Stomach (tissue), 9 donors: ENCODE measurements around the gene SP5. TPM values are rescaled to one million over a fixed set of nuclear protein-coding genes. Genes with fewer than 3 reads are reported as not detected.

ENCODE experiments used
- DNase-seq, 2 donors: peaks; one replicate each; pipeline versions ENCODE4 v3.0.0 to v3.0.0-alpha.2; 2013 to 2019
- H3K27ac ChIP-seq, 5 donors: fragments of 200-600 bp in 4 of 5; sonication (generic) in 4 of 5; one replicate each; pipeline ENCODE4 v1.5.1; 2013 to 2019; ENCODE audit warnings: mild to moderate bottlenecking in 1 of 5, moderate library complexity in 1 of 5
- H3K27me3 ChIP-seq, 3 donors: fragments of 200-600 bp; sonication (generic); one replicate each; pipeline ENCODE4 v1.5.1; 2017 to 2019; ENCODE audit warnings: mixed run types in 1 of 3
- H3K36me3 ChIP-seq, 4 donors: fragments of 200-600 bp; sonication (generic); 1 replicate in 3 of 4; 2 replicates in 1 of 4; pipeline ENCODE4 v1.5.1; 2016 to 2019
- H3K4me1 ChIP-seq, 4 donors: fragments of 200-600 bp; sonication (generic); one replicate each; pipeline ENCODE4 v1.5.1; 2016 to 2019
- H3K4me3 ChIP-seq, 4 donors: fragments of 200-600 bp; sonication (generic) in 3 of 4; one replicate each; pipeline ENCODE4 v1.5.1; 2016 to 2019; ENCODE audit warnings: mild to moderate bottlenecking in 1 of 4
- H3K9me3 ChIP-seq, 4 donors: fragments of 200-600 bp; sonication (generic); one replicate each; pipeline ENCODE4 v1.5.1; 2016 to 2019
- EP300 ChIP-seq: sonication (generic); formaldehyde crosslinking; IDR thresholded peaks from one replicate; pipeline ENCODE4 v1.6.1; 2017; ENCODE audit warnings: antibody characterized with exemption
- POLR2A ChIP-seq, 4 donors: fragments of 450-650 bp; IDR thresholded peaks; one replicate each; pipeline ENCODE4 v1.6.1; 2016; ENCODE audit warnings: antibody characterized with exemption in 4 of 4, control low read depth in 2 of 4, mild to moderate bottlenecking in 1 of 4, moderate library complexity in 1 of 4
- POLR2AphosphoS5 ChIP-seq, 3 donors: sonication (generic); formaldehyde crosslinking; IDR thresholded peaks; one replicate each; pipeline ENCODE4 v1.6.1; 2016; ENCODE audit warnings: antibody characterized with exemption in 3 of 3
- WGBS, 5 donors: extraction: QIAGEN DNeasy Blood & Tissue Kit in 3 of 5; methylation state at CpG; one replicate each; pipeline versions ENCODE4 v1.1.5 to v1.1.7; 2013 to 2018; 5-methylcytosine and 5-hydroxymethylcytosine counted together
- intact Hi-C: fragments of 100-400 bp; cut with DNase I; formaldehyde crosslinking; loops from one replicate; pipeline ENCODE4 v1.15.1; 2023; ENCODE audit warnings: low total_unique reads
- polyA plus RNA-seq, 3 donors: library from polyadenylated mRNA; stranded (reverse); fragments of 200-250 nt; gene quantifications; one replicate each; pipeline ENCODE4 v1.2.3, GENCODE V29; 2013
- total RNA-seq, 5 donors: library from RNA; depleted of rRNA; stranded (reverse); fragments of >200 nt; gene quantifications; one replicate each; pipeline versions ENCODE4 v1.1.0 to v1.2.3, GENCODE V29; 2014 to 2016
- TF ChIP-seq, protein P1 (sequence below), 7 experiments: fragments of 450-650 bp in 4 of 7; fragments of 200-600 bp in 3 of 7; sonication (generic) in 3 of 7; IDR thresholded peaks; one replicate each; pipeline ENCODE4 v1.5.1; 2016 to 2019; ENCODE audit warnings: antibody characterized with exemption in 7 of 7, control low read depth in 2 of 7, mild to moderate bottlenecking in 1 of 7
- donor health status: healthy with polysubstance abuse.
- donor health status: Bipolar disorder and iron deficiency.
- donor health status: healthy.

The SP5 gene
- total and polyA plus RNA-seq, 8 donors: 0.92 to 5.8 (median 3.0) TPM; not detected in 2

- no peak for DNase-seq
- H3K27ac ChIP-seq: no peak overlapping the region
- peaks cover 0 to 4% (median 2%) of the 10 kb centered on the region in 4 donors for H3K9me3 ChIP-seq
- TF ChIP-seq EP300 (no peak), POLR2AphosphoS5 (IDR thresholded peaks at IDR 0.05) (no peak), POLR2A (IDR thresholded peaks at IDR 0.05) (no peak)
- TF ChIP-seq, protein P1, sequence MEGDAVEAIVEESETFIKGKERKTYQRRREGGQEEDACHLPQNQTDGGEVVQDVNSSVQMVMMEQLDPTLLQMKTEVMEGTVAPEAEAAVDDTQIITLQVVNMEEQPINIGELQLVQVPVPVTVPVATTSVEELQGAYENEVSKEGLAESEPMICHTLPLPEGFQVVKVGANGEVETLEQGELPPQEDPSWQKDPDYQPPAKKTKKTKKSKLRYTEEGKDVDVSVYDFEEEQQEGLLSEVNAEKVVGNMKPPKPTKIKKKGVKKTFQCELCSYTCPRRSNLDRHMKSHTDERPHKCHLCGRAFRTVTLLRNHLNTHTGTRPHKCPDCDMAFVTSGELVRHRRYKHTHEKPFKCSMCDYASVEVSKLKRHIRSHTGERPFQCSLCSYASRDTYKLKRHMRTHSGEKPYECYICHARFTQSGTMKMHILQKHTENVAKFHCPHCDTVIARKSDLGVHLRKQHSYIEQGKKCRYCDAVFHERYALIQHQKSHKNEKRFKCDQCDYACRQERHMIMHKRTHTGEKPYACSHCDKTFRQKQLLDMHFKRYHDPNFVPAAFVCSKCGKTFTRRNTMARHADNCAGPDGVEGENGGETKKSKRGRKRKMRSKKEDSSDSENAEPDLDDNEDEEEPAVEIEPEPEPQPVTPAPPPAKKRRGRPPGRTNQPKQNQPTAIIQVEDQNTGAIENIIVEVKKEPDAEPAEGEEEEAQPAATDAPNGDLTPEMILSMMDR (IDR thresholded peaks at IDR 0.05): no peak
- H3K27me3 ChIP-seq: no peaks in the 10 kb centered on the region
- H3K4me1 ChIP-seq: peaks cover 6 to 33% (median 17%) of the 10 kb centered on the region in 4 donors
- 63 to 86% (median 80%) methylated on average over 3 of the region's 3 CpGs for WGBS, 5 donors
- H3K4me3 ChIP-seq: no peak overlapping the region
- intact Hi-C loops: no loop called here
- H3K36me3 ChIP-seq: no peaks in the 10 kb centered on the region
These were observed 26.9 kb downstream of the SP5 start for GRCh38 chr2:170742000-170742399.

DNA sequence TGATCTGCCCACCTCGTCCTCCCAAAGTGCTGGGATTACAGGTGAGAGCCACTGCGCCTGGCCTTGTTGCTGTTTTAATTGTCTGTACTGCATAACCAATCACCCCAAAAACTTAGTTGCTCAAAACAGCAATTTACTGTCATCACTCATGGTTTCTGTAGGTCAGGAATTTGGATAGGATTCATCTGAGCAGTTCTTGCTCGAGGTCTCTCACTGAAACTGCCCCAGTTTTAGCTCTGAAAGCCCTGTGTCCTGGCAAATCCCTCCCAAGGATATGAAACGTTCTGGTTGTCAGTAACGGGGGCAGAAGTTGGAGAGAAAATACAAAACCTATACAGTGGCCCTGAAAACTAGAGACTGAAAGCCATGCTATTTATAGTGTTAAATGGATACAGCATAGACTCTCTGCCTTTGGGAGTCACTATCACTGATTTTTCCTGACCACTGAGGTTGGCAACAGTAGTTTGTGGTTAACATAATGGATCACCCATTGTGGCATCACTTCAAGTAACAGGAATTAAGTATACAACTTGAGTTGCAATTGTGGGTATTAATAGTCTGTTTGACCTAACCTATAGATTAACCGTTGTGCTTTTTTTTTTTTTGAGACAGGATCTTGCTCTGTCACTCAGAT lies 27.9 kb downstream of the SP5 start:
- no peaks in the 10 kb centered on the region for H3K36me3 ChIP-seq
- WGBS, 5 donors: 70 to 82% (median 80%) methylated on average over 6 of the region's 6 CpGs
- H3K27me3 ChIP-seq: no peaks in the 10 kb centered on the region
- no peaks in the 10 kb centered on the region for H3K9me3 ChIP-seq
- no peak for DNase-seq
- peaks cover 6 to 33% (median 14%) of the 10 kb centered on the region in 4 donors for H3K4me1 ChIP-seq
- peak overlapping the region in 3 of 5 donors; percentile 10 to 58 (median 49) for H3K27ac ChIP-seq
- intact Hi-C loops: no loop called here
- H3K4me3 ChIP-seq: no peak overlapping the region
- TF ChIP-seq, protein P1 (IDR thresholded peaks at IDR 0.05): no peak
- no peak for TF ChIP-seq EP300
- TF ChIP-seq POLR2AphosphoS5 (IDR thresholded peaks at IDR 0.05): no peak
- TF ChIP-seq POLR2A (IDR thresholded peaks at IDR 0.05): no peak

DNA sequence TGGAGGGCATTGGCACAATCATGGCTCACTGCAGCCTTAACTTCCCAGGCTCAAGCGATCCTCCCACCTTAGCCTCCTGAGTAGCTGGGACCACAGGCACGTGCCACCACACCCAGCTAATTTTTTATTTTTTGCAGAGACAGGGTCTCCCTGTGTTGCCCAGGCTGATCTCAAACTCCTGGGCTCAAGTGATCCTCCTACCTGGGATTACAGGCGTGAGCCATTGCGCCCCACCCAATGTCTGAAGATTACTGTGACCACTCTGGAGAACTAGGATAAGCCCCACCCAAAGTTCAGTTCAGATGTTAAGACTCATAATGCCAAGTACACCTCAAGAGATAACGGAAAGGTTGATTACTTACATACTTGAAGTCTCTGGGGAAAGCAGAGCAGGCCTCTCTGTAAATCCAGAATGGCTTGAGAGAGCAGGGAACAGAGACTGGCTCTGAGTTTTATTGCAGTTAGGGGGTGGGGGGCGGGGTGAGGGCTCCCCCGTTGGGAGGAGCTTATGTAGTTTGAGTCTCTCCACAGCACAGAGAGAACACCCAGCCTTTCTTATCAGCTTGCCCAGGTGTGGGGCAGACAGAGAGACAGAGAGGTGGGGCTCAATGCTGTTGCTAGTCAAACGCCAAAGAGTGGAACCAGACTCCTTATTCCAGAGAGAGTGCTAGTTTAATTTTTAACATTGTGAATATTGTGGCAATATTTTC lies 28.5 kb downstream of the SP5 start:
- Histone ChIP-seq H3K27ac (peak overlapping the region in 3 of 5 donors; percentile 10 to 58 (median 49)), H3K27me3 (no peaks in the 10 kb centered on the region), H3K36me3 (no peaks in the 10 kb centered on the region), H3K4me3 (no peak overlapping the region), H3K4me1 (peaks cover under 1 to 27% (median 13%) of the 10 kb centered on the region in 4 donors), H3K9me3 (no peaks in the 10 kb centered on the region)
- DNase-seq: peak in 1 of 2 donors; percentile 44
- TF ChIP-seq POLR2A (IDR thresholded peaks at IDR 0.05) (no peak), EP300 (no peak), POLR2AphosphoS5 (IDR thresholded peaks at IDR 0.05) (peak in 1 of 3 donors; percentile 60)
- TF ChIP-seq, protein P1 (IDR thresholded peaks at IDR 0.05): no peak
- WGBS, 5 donors: 34 to 47% (median 39%) methylated on average over 8 of the region's 8 CpGs
- intact Hi-C loops: no loop called here

DNA sequence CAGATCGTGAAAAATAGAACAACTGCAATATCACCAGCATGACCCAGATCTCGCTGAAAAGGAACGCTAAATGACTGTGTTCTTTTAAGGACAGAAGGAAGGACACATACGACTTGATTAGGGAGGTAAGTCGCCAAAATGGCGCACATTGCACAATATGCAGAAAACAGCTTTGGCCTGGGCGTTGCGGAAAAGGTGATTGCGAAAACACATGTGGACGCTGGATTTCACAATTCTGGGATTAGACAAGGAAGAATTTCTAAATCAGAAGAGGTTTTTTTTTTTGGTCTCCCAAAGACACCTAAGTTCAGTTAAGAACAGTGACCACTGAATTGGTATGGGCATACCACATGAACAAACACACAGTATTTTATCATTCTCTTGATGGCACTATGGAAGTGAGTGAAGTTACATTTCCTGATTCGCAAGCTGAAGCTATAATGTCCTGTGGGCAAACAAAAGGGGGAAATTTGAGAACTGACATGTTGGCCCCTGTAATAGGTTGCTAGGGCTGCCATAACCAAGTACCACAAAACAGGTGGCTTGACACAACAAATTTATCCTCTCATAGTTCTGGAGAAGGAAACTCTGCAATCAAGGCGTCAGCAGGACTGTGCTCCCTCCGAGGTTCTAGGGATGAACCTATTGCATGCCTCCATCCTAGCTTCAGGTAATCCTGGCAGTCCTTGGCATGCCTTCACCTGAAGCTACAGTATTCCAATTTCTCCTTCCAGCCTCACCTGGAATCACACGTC lies 29.3 kb downstream of the SP5 start:
- Histone ChIP-seq H3K27ac (peak overlapping the region in 2 of 5 donors; percentile 10 to 49), H3K9me3 (no peaks in the 10 kb centered on the region), H3K4me1 (peaks cover 0 to 20% (median 10%) of the 10 kb centered on the region in 4 donors), H3K4me3 (no peak overlapping the region), H3K27me3 (no peaks in the 10 kb centered on the region), H3K36me3 (no peaks in the 10 kb centered on the region)
- DNase-seq: no peak
- intact Hi-C loops: no loop called here
- TF ChIP-seq EP300 (no peak), POLR2A (IDR thresholded peaks at IDR 0.05) (no peak), POLR2AphosphoS5 (IDR thresholded peaks at IDR 0.05) (no peak)
- TF ChIP-seq, protein P1 (IDR thresholded peaks at IDR 0.05): no peak
- 79 to 87% (median 82%) methylated on average over 14 of the region's 14 CpGs for WGBS, 5 donors
